Mesodermal cell (in vitro differentiated cells): ENCODE results near the gene CLTCL1.
A peak's percentile ranks its signal among the peaks of the same experiment; 100 is the strongest.
"Not testable (repeated sequence)": the region's sequence is repeated elsewhere in the genome, so short reads cannot be mapped to it uniquely, and the experiment has no call there.

Experiments
- H3K27ac ChIP-seq: 2 replicates; pipeline ENCODE4 v1.7.0; 2013; ENCODE audit warnings: mild to moderate bottlenecking, low read depth, low read length, moderate library complexity; ENCODE audit not compliant: severe bottlenecking
- H3K36me3 ChIP-seq: 2 replicates; pipeline ENCODE4 v1.7.1; 2013; ENCODE audit warnings: mild to moderate bottlenecking, low read length, moderate library complexity; ENCODE audit not compliant: control insufficient read depth, insufficient read depth
- H3K4me1 ChIP-seq: one replicate; pipeline ENCODE4 v1.7.1; 2013; ENCODE audit warnings: mild to moderate bottlenecking, low read length; ENCODE audit not compliant: insufficient read depth, control insufficient read depth, poor library complexity, severe bottlenecking
- H3K4me3 ChIP-seq: 2 replicates; pipeline ENCODE4 v1.7.0; 2013; ENCODE audit warnings: low read length, control low read depth, mild to moderate bottlenecking; ENCODE audit not compliant: insufficient read depth, poor library complexity, severe bottlenecking; ENCODE audit errors: extremely low read depth
- H3K9me3 ChIP-seq: 2 replicates; pipeline ENCODE4 v1.7.1; 2013; ENCODE audit warnings: mild to moderate bottlenecking, low read length, moderate library complexity; ENCODE audit not compliant: control insufficient read depth
- WGBS, 2 experiments: methylation state at CpG; one replicate each; pipeline ENCODE4 v1.1.5; 2013; ENCODE audit warnings: missing lambda C conversion rate in 2 of 2; ENCODE audit not compliant: insufficient coverage in 2 of 2; 5-methylcytosine and 5-hydroxymethylcytosine counted together

CLTCL1 gene

DNA sequence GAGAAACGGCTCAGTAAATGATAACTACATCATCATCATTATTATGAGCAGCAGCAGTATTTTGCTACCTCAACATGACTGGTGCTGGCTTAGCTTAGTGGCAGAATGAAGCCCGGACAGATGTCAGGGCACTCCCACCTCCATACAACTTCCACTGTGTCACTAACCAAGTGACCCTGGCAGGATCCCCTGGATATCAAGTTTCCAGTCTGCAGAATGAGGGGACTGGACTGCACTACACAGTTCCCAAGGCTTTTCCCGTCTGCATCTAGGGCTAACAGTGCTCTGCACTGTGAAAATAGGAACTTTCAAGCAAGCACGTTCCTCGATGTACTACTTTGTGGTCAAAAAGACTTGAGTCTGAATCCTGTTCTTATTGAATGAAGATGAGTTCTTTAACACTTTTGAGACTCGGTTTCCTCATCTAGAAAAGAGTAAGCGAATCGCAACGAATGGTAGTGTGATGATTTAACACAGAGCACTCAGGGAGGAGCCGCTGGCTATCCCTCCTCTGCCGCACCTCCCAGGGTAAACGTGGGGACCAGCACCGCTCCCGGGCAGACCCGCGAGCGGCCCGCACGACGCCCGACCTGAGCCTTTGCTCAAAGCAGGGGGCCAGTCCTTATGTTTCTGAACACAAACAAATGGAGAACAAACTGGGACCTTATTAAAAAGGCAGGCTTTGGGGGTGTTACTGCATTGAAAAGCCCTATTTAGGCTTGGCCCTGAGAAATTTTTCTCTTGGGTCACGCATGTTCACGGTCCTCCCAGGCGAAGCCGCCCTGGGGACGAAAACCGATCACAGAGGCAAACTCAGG lies 910 bp downstream of the CLTCL1 start:
- Histone ChIP-seq H3K4me3 (peak overlapping the region; percentile 75), H3K27ac (no peak overlapping the region), H3K36me3 (no peaks in the 10 kb centered on the region), H3K4me1 (peaks cover 13% of the 10 kb centered on the region), H3K9me3 (no peaks in the 10 kb centered on the region)
- WGBS, 2 experiments, result 13 to 19% methylated on average over 22 to 25 of the region's 27 CpGs

GRCh38 chr22:19289475-19290161 lies 1.9 kb downstream of the CLTCL1 start:
- no peaks in the 10 kb centered on the region for H3K9me3 ChIP-seq
- WGBS, 2 experiments, result 81 to 93% methylated on average over 3 to 4 of the region's 5 CpGs
- H3K4me3 ChIP-seq, result no peak overlapping the region
- H3K36me3 ChIP-seq, result no peaks in the 10 kb centered on the region
- peaks cover 13% of the 10 kb centered on the region for H3K4me1 ChIP-seq
- no peak overlapping the region for H3K27ac ChIP-seq

DNA sequence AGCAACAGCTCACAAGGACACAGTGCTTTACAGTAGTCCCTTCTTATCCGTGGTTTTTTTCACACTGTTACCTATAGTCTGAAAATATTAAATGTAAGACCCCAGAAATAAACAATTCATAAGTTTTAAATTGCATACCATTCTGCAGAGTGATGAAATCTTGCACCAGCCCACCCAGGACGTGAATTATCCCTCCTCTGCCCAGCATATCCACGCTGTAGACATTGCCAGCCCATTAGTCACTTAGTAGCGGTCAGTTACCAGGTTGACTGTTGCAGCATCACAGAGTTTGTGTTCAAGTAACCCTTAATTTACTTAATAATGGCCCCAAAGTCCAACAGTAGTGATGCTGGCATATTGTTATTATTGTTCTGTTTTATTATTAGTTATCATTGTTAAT lies 3.6 kb downstream of the CLTCL1 start:
- 74 to 81% methylated on average over 2 to 3 of the region's 4 CpGs for WGBS, 2 experiments
- peak overlapping the region; percentile 63 for H3K27ac ChIP-seq
- H3K4me3 ChIP-seq, result no peak overlapping the region

GRCh38 chr22:19287076-19287707 lies 4.3 kb downstream of the CLTCL1 start:
- Histone ChIP-seq H3K4me3 (no peak overlapping the region), H3K27ac (peak overlapping the region; percentile 63), H3K4me1 (peaks cover 13% of the 10 kb centered on the region), H3K36me3 (no peaks in the 10 kb centered on the region), H3K9me3 (no peaks in the 10 kb centered on the region)
- WGBS, 2 experiments, result 69 to 80% methylated on average over 5 of the region's 5 CpGs

More for the DNA sequence above, 3.6 kb downstream of the CLTCL1 start:
- H3K9me3 ChIP-seq, result no peaks in the 10 kb centered on the region
- peaks cover 13% of the 10 kb centered on the region for H3K4me1 ChIP-seq
- H3K36me3 ChIP-seq, result no peaks in the 10 kb centered on the region

GRCh38 chr22:19285831-19286230 lies 5.7 kb downstream of the CLTCL1 start:
- peaks cover 13% of the 10 kb centered on the region for H3K4me1 ChIP-seq
- no peaks in the 10 kb centered on the region for H3K9me3 ChIP-seq
- no peak overlapping the region for H3K27ac ChIP-seq
- H3K36me3 ChIP-seq, result no peaks in the 10 kb centered on the region
- WGBS, 2 experiments, result 60% methylated on average over 1 of the region's 1 CpG; no CpG with 5 or more reads in 1 of the 2 experiments
- no peak overlapping the region for H3K4me3 ChIP-seq

- not testable (repeated sequence) for H3K27ac ChIP-seq, H3K9me3 ChIP-seq, H3K36me3 ChIP-seq, H3K4me1 ChIP-seq, H3K4me3 ChIP-seq
- WGBS, 2 experiments, result 94 to 95% methylated on average over 6 to 7 of the region's 10 CpGs
These were observed 12.4 kb downstream of the CLTCL1 start for GRCh38 chr22:19279143-19279542.

DNA sequence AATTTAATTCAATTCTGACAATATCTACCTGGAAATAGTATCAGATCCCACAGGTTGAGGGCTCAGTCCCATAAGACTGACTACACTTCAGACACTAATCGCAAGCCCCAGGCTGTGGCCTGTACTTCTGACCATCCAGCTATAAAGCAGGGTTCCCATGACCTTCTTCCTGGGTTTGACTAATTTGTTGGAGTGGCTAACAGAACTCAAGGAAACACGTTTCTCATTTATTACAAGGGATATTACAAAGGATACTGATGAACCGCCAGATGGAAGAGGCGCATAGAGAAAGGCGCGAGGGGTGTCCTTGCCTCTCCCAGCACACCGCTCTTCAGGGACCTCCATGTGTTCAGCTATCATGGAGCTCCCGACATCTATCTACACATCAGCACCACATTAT lies 13.7 kb downstream of the CLTCL1 start:
- Histone ChIP-seq H3K4me3 (no peak overlapping the region), H3K27ac (no peak overlapping the region), H3K4me1 (peaks cover 3% of the 10 kb centered on the region), H3K36me3 (peaks cover 12% of the 10 kb centered on the region), H3K9me3 (no peaks in the 10 kb centered on the region)
- 98% methylated on average over 6 of the region's 8 CpGs for WGBS, 2 experiments

DNA sequence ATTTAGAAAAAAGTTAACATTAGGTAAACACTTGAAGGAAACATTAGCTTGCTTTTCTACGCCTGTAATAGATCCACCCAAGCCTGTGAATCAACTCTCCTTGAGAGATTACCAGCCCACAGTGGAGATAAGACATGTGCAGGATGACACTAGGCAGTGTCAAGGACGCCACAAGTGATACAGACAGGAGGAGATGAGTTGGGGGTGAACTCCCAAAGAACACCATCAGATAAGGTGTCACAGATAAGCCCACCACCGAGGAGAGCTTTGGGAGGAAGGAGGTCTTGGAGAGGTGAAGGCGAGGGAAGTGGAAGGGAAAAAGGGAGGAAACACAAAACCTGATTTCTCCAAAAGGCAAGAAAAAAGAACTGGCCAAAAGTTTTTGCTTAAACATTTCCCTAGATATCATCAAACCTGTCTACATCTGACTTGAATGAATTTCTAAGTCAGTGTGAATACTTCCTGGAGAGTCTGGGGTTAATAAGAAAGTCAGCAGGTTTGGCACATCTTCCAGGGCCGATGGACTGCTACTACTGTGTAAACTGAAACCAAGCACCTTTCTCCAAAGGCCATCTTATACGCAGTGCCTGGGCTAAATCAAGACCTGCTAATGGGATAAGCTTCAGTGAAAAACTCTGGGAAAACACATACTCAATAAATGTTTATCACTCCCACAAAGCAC lies 15.5 kb downstream of the CLTCL1 start:
- peaks cover 6% of the 10 kb centered on the region for H3K4me1 ChIP-seq
- H3K9me3 ChIP-seq, result no peaks in the 10 kb centered on the region
- H3K27ac ChIP-seq, result no peak overlapping the region
- peaks cover 12% of the 10 kb centered on the region for H3K36me3 ChIP-seq
- H3K4me3 ChIP-seq, result no peak overlapping the region
- WGBS, 2 experiments, result 60 to 80% methylated on average over 2 to 3 of the region's 6 CpGs

- no peaks in the 10 kb centered on the region for H3K9me3 ChIP-seq
- no peak overlapping the region for H3K4me3 ChIP-seq
- 93 to 96% methylated on average over 6 to 7 of the region's 7 CpGs for WGBS, 2 experiments
- H3K4me1 ChIP-seq, result peaks cover 6% of the 10 kb centered on the region
- H3K36me3 ChIP-seq, result peaks cover 12% of the 10 kb centered on the region
- no peak overlapping the region for H3K27ac ChIP-seq
These were observed 16.0 kb downstream of the CLTCL1 start for GRCh38 chr22:19275513-19275912.

DNA sequence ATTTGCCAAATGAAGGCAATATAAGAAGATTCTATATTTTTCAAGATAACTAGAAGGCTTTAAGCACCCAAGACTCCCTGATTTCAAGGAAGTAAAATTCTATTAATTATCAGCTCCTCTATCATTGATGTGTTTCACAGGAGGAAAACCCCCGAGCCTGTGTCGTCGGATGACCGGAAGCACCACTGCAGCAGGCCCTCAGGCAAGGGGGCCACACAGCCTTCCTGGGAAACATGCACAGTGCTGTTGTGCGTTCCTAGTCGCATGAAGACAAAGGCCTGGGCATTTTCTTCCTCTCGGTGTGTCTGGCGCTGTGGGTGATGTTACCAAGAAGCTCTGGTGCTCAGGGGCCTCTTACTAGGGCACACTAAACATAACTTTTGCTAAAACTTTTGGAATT lies 16.4 kb downstream of the CLTCL1 start:
- no peak overlapping the region for H3K4me3 ChIP-seq
- peaks cover 6% of the 10 kb centered on the region for H3K4me1 ChIP-seq
- 93 to 97% methylated on average over 4 to 6 of the region's 8 CpGs for WGBS, 2 experiments
- peaks cover 12% of the 10 kb centered on the region for H3K36me3 ChIP-seq
- no peaks in the 10 kb centered on the region for H3K9me3 ChIP-seq
- no peak overlapping the region for H3K27ac ChIP-seq
